ENCODE measurements around the gene IFT20.
"Not testable (repeated sequence)": the region's sequence is repeated elsewhere in the genome, so short reads cannot be mapped to it uniquely, and the experiment has no call there.

The IFT20 gene

GRCh38 chr17:28298449-28298848 lies 36.8 kb downstream of the IFT20 start:
- H3K4me1 ChIP-seq (ENCODE audit: control insufficient read depth, insufficient read depth, low read length) = no peaks in the 10 kb centered on the region
- H3K36me3 ChIP-seq (ENCODE audit: control insufficient read depth, insufficient read depth, low read length) = no peaks in the 10 kb centered on the region
- H3K27me3 ChIP-seq (ENCODE audit: control insufficient read depth, insufficient read depth, low read length) = no peaks in the 10 kb centered on the region
- no peak overlapping the region for H3K4me3 ChIP-seq (ENCODE audit: low read length)
- no peak overlapping the region for H3K9ac ChIP-seq (ENCODE audit: low read length)
- H3K27ac ChIP-seq (ENCODE audit: low read depth, low read length) = no peak overlapping the region

GRCh38 chr17:28295677-28296578 lies 39.3 kb downstream of the IFT20 start:
- Histone ChIP-seq H3K4me3 (ENCODE audit: low read length) (no peak overlapping the region), H3K36me3 (ENCODE audit: control insufficient read depth, insufficient read depth, low read length) (no peaks in the 10 kb centered on the region), H3K27ac (ENCODE audit: low read depth, low read length) (no peak overlapping the region), H3K4me1 (ENCODE audit: control insufficient read depth, insufficient read depth, low read length) (no peaks in the 10 kb centered on the region), H3K9ac (ENCODE audit: low read length) (no peak overlapping the region), H3K27me3 (ENCODE audit: control insufficient read depth, insufficient read depth, low read length) (no peaks in the 10 kb centered on the region)

GRCh38 chr17:28293994-28294393 lies 41.3 kb downstream of the IFT20 start:
- Histone ChIP-seq H3K4me3 (ENCODE audit: low read length) (no peak overlapping the region), H3K4me1 (ENCODE audit: control insufficient read depth, insufficient read depth, low read length) (no peaks in the 10 kb centered on the region), H3K27ac (ENCODE audit: low read depth, low read length) (no peak overlapping the region), H3K27me3 (ENCODE audit: control insufficient read depth, insufficient read depth, low read length) (no peaks in the 10 kb centered on the region), H3K9ac (ENCODE audit: low read length) (no peak overlapping the region), H3K36me3 (ENCODE audit: control insufficient read depth, insufficient read depth, low read length) (no peaks in the 10 kb centered on the region)

- H3K27me3 ChIP-seq (ENCODE audit: control insufficient read depth, insufficient read depth, low read length); H3K4me1 ChIP-seq (ENCODE audit: control insufficient read depth, insufficient read depth, low read length); H3K4me3 ChIP-seq (ENCODE audit: low read length); H3K36me3 ChIP-seq (ENCODE audit: control insufficient read depth, insufficient read depth, low read length); H3K9ac ChIP-seq (ENCODE audit: low read length); H3K27ac ChIP-seq (ENCODE audit: low read depth, low read length): not testable (repeated sequence)
Observed at GRCh38 chr17:28292878-28293277, 42.4 kb downstream of the IFT20 start.

GRCh38 chr17:28291780-28292330 lies 43.4 kb downstream of the IFT20 start:
- Histone ChIP-seq H3K27me3 (ENCODE audit: control insufficient read depth, insufficient read depth, low read length) (no peaks in the 10 kb centered on the region), H3K9ac (ENCODE audit: low read length) (no peak overlapping the region), H3K36me3 (ENCODE audit: control insufficient read depth, insufficient read depth, low read length) (no peaks in the 10 kb centered on the region), H3K4me3 (ENCODE audit: low read length) (no peak overlapping the region), H3K27ac (ENCODE audit: low read depth, low read length) (no peak overlapping the region), H3K4me1 (ENCODE audit: control insufficient read depth, insufficient read depth, low read length) (no peaks in the 10 kb centered on the region)

- Histone ChIP-seq H3K9ac (ENCODE audit: low read length) (no peak overlapping the region), H3K4me1 (ENCODE audit: control insufficient read depth, insufficient read depth, low read length) (no peaks in the 10 kb centered on the region), H3K4me3 (ENCODE audit: low read length) (no peak overlapping the region), H3K36me3 (ENCODE audit: control insufficient read depth, insufficient read depth, low read length) (no peaks in the 10 kb centered on the region), H3K27ac (ENCODE audit: low read depth, low read length) (no peak overlapping the region), H3K27me3 (ENCODE audit: control insufficient read depth, insufficient read depth, low read length) (no peaks in the 10 kb centered on the region)
Observed at GRCh38 chr17:28290703-28291102, 44.6 kb downstream of the IFT20 start.

- Histone ChIP-seq H3K27me3 (ENCODE audit: control insufficient read depth, insufficient read depth, low read length) (no peaks in the 10 kb centered on the region), H3K4me3 (ENCODE audit: low read length) (no peak overlapping the region), H3K9ac (ENCODE audit: low read length) (no peak overlapping the region), H3K4me1 (ENCODE audit: control insufficient read depth, insufficient read depth, low read length) (no peaks in the 10 kb centered on the region), H3K27ac (ENCODE audit: low read depth, low read length) (no peak overlapping the region), H3K36me3 (ENCODE audit: control insufficient read depth, insufficient read depth, low read length) (no peaks in the 10 kb centered on the region)
Observed at GRCh38 chr17:28285965-28286364, 49.3 kb downstream of the IFT20 start.

GRCh38 chr17:28282596-28282995 lies 52.7 kb downstream of the IFT20 start:
- no peak overlapping the region for H3K4me3 ChIP-seq (ENCODE audit: low read length)
- H3K9ac ChIP-seq (ENCODE audit: low read length) = no peak overlapping the region
- H3K4me1 ChIP-seq (ENCODE audit: control insufficient read depth, insufficient read depth, low read length) = no peaks in the 10 kb centered on the region
- no peak overlapping the region for H3K27ac ChIP-seq (ENCODE audit: low read depth, low read length)
- H3K36me3 ChIP-seq (ENCODE audit: control insufficient read depth, insufficient read depth, low read length) = no peaks in the 10 kb centered on the region
- no peaks in the 10 kb centered on the region for H3K27me3 ChIP-seq (ENCODE audit: control insufficient read depth, insufficient read depth, low read length)

- H3K9ac ChIP-seq (ENCODE audit: low read length) = no peak overlapping the region
- H3K27me3 ChIP-seq (ENCODE audit: control insufficient read depth, insufficient read depth, low read length) = no peaks in the 10 kb centered on the region
- no peaks in the 10 kb centered on the region for H3K36me3 ChIP-seq (ENCODE audit: control insufficient read depth, insufficient read depth, low read length)
- H3K27ac ChIP-seq (ENCODE audit: low read depth, low read length) = no peak overlapping the region
- no peak overlapping the region for H3K4me3 ChIP-seq (ENCODE audit: low read length)
- no peaks in the 10 kb centered on the region for H3K4me1 ChIP-seq (ENCODE audit: control insufficient read depth, insufficient read depth, low read length)
Observed at GRCh38 chr17:28280826-28281225, 54.4 kb downstream of the IFT20 start.

GRCh38 chr17:28279411-28279810 lies 55.9 kb downstream of the IFT20 start:
- Histone ChIP-seq H3K27me3 (ENCODE audit: control insufficient read depth, insufficient read depth, low read length) (no peaks in the 10 kb centered on the region), H3K4me1 (ENCODE audit: control insufficient read depth, insufficient read depth, low read length) (no peaks in the 10 kb centered on the region), H3K4me3 (ENCODE audit: low read length) (no peak overlapping the region), H3K36me3 (ENCODE audit: control insufficient read depth, insufficient read depth, low read length) (no peaks in the 10 kb centered on the region), H3K9ac (ENCODE audit: low read length) (no peak overlapping the region), H3K27ac (ENCODE audit: low read depth, low read length) (no peak overlapping the region)

Measured in rectal smooth muscle tissue (tissue), 1 donor.